Prostate gland (tissue), 2 donors: Measurements from ENCODE around the gene RGS7.

ENCODE experiments used
- CTCF ChIP-seq, 4 experiments: fragments of 200-600 bp in 2 of 4; fragments of 450-650 bp in 2 of 4; sonication (generic) in 2 of 4; IDR thresholded peaks; 1 replicate in 3 of 4; 2 replicates in 1 of 4; pipeline ENCODE4 v1.5.1; 2016 to 2019; ENCODE audit warnings: antibody characterized with exemption in 4 of 4, mild to moderate bottlenecking in 2 of 4, moderate library complexity in 2 of 4
- POLR2A ChIP-seq: fragments of 450-650 bp; IDR thresholded peaks from one replicate; pipeline ENCODE4 v1.6.1; 2016; ENCODE audit warnings: antibody characterized with exemption, mild to moderate bottlenecking
- POLR2AphosphoS5 ChIP-seq: sonication (generic); formaldehyde crosslinking; IDR thresholded peaks from one replicate; pipeline ENCODE4 v1.6.1; 2017; ENCODE audit warnings: antibody characterized with exemption

- TF ChIP-seq CTCF (IDR thresholded peaks at IDR 0.05) (no peak), POLR2A (no peak), POLR2AphosphoS5 (no peak)
These were observed 349.3 kb downstream of the RGS7 start for GRCh38 chr1:241007668-241008067.
